Measurements from ENCODE around the gene TMX4.

GRCh38 chr20:8057871-8058270 is 38.3 kb upstream of the TMX4 start:
- TF ChIP-seq CTCF (IDR thresholded peaks at IDR 0.05), result no peak
- TF ChIP-seq POLR2AphosphoS5 (IDR thresholded peaks at IDR 0.05), result no peak
- TF ChIP-seq POLR2A (IDR thresholded peaks at IDR 0.05), result no peak

All from prostate gland (tissue), 2 donors.